SU-DHL-6 (cell line): ENCODE results near the gene RNF214.

Source experiments
- EZH2phosphoT487 ChIP-seq: fragments of 200-600 bp; sonication (generic), shearing (Covaris generic); conservative IDR thresholded peaks from 2 replicates; pipeline ENCODE4 v1.6.1; 2018; ENCODE audit warnings: mild to moderate bottlenecking, antibody characterized with exemption, low read length, moderate library complexity, mixed read lengths
- TF ChIP-seq, protein P1 (sequence below): fragments of 200-600 bp; sonication (generic); IDR thresholded peaks from one replicate; pipeline ENCODE4 v1.5.1; 2017; ENCODE audit warnings: antibody characterized with exemption, mild to moderate bottlenecking, low read length, moderate library complexity; ENCODE audit not compliant: insufficient read depth, poor library complexity, severe bottlenecking

DNA sequence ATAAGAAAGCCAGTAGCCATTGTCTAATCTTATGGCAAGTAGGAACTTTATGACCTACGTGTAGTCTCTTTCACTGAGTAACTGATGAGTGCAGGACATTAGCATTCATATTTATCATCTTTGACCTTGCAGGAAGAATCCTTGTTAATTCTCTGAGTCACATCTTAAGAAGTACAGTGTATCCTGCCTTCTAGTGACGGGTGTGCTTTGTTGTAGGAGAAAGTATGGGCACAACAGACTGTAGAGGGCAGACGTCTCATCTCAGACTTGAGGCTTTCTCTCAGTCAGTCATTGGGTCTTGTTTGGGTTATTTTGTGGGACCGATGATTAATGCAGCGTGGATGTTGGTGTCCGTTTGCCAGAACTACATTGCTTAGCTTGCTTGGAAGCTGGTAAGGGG, 6.8 kb downstream of the RNF214 start:
- TF ChIP-seq, protein P1, sequence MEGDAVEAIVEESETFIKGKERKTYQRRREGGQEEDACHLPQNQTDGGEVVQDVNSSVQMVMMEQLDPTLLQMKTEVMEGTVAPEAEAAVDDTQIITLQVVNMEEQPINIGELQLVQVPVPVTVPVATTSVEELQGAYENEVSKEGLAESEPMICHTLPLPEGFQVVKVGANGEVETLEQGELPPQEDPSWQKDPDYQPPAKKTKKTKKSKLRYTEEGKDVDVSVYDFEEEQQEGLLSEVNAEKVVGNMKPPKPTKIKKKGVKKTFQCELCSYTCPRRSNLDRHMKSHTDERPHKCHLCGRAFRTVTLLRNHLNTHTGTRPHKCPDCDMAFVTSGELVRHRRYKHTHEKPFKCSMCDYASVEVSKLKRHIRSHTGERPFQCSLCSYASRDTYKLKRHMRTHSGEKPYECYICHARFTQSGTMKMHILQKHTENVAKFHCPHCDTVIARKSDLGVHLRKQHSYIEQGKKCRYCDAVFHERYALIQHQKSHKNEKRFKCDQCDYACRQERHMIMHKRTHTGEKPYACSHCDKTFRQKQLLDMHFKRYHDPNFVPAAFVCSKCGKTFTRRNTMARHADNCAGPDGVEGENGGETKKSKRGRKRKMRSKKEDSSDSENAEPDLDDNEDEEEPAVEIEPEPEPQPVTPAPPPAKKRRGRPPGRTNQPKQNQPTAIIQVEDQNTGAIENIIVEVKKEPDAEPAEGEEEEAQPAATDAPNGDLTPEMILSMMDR: no peak
- no peak for TF ChIP-seq EZH2phosphoT487
